ENCODE data around the gene SYT15.

GRCh38 chr10:46555366-46555712, 23.6 kb upstream of the SYT15 start:
- TF ChIP-seq POLR2A (IDR thresholded peaks at IDR 0.05; ENCODE audit: low read depth, low read length) (no peak), POLR2AphosphoS5 (IDR thresholded peaks at IDR 0.05; ENCODE audit: low read depth, low read length) (no peak), TAF1 (IDR thresholded peaks at IDR 0.05; ENCODE audit: borderline replicate concordance, low read depth, low read length) (no peak)

Measured in GM12892 (cell line).